NCI-H2107 treated with DMSO at 0.1 percent for 48 hours (cell line): ENCODE results near the gene DDX50.
"Not testable (repeated sequence)": the region's sequence is repeated elsewhere in the genome, so short reads cannot be mapped to it uniquely, and the experiment has no call there.

Source experiments
- DNase-seq: peaks from one replicate; lab custom pipeline; 2025; ENCODE audit not compliant: unreplicated experiment; lab: John Stamatoyannopoulos, UW

Gene DDX50

GRCh38 chr10:68979738-68980137, 78.6 kb downstream of the DDX50 start:
- DNase-seq = not testable (repeated sequence)

GRCh38 chr10:68981074-68981473, 80.0 kb downstream of the DDX50 start:
- DNase-seq = no peak

GRCh38 chr10:68982389-68982788, 81.3 kb downstream of the DDX50 start:
- DNase-seq = no peak

GRCh38 chr10:68987611-68988010, 86.5 kb downstream of the DDX50 start:
- no peak for DNase-seq

GRCh38 chr10:68988530-68989316, 87.6 kb downstream of the DDX50 start, which contains the start of gene KIFBP:
Gene KIFBP, plus strand, starts transcription at chr10:68988803. Its CDS starts 30 bp downstream, at chr10:68988833.
- peak; percentile 89 for DNase-seq

GRCh38 chr10:68989317-68989990, 88.3 kb downstream of the DDX50 start:
- DNase-seq = no peak

GRCh38 chr10:68992636-68993440, 91.7 kb downstream of the DDX50 start:
- no peak for DNase-seq
